ENCODE data around the gene SYTL3. TPM values are rescaled to one million over a fixed set of nuclear protein-coding genes. Genes with fewer than 3 reads are reported as not detected.
"Not testable (repeated sequence)": the region's sequence is repeated elsewhere in the genome, so short reads cannot be mapped to it uniquely, and the experiment has no call there.

Gene SYTL3
- total RNA-seq, 1 experiment from 2014 or later, result 1.8 TPM

DNA sequence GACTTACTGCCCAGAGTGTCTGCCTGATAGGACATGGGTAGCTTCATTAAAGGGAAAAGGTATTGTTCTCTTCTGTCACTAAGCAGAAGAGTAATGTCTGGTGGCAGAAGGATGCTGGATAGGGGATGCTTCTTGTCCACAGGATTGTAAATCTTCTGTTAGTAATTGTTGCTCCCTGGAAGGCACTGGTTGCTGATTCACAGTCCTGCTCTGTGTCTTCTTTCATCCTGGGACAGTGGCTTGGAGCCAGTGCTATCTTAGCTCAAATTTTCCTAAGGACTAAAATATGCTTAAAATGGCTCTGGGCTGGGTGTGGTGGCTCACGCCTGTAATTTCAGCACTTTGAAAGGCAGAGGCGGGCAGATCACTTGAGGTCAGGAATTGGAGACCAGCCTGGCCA is 48.0 kb downstream of the SYTL3 start:
- Histone ChIP-seq H3K27ac (ENCODE audit: low read length) (no peak overlapping the region), H4K20me1 (ENCODE audit: low read length) (no peaks in the 10 kb centered on the region), H3K27me3 (ENCODE audit: low read length) (no peaks in the 10 kb centered on the region), H3K9me2 (replicated peaks; ENCODE audit: low read length) (no peaks in the 10 kb centered on the region), H3K36me3 (ENCODE audit: low read depth, low read length) (no peaks in the 10 kb centered on the region), H3K9me3 (ENCODE audit: low read length) (no peaks in the 10 kb centered on the region), H3K4me2 (ENCODE audit: low read length) (no peak overlapping the region), H3K79me2 (ENCODE audit: low read length) (no peaks in the 10 kb centered on the region), H3K4me1 (ENCODE audit: insufficient read depth, low read length) (no peaks in the 10 kb centered on the region), H3K4me3 (ENCODE audit: low read length) (no peak overlapping the region), H3K9ac (ENCODE audit: low read length) (no peak overlapping the region), H3F3A (ENCODE audit: low read length, unreplicated experiment) (no peaks in the 10 kb centered on the region), H2AFZ (ENCODE audit: low read length) (no peak overlapping the region)
- intact Hi-C loops (cut with micrococcal nuclease), result no loop called here
- DNase-seq (no peak), ATAC-seq (no peak)
- ChIA-PET CTCF (no interaction called here), POLR2A (ENCODE audit: unreplicated experiment) (no interaction called here)
- TF ChIP-seq EZH2phosphoT487 (IDR thresholded peaks at IDR 0.05; ENCODE audit: borderline replicate concordance, low read length), result no peak
- no peak for TF ChIP-seq EZH2 (IDR thresholded peaks at IDR 0.05; ENCODE audit: low read length, unreplicated experiment)
- TF ChIP-seq, protein P1, sequence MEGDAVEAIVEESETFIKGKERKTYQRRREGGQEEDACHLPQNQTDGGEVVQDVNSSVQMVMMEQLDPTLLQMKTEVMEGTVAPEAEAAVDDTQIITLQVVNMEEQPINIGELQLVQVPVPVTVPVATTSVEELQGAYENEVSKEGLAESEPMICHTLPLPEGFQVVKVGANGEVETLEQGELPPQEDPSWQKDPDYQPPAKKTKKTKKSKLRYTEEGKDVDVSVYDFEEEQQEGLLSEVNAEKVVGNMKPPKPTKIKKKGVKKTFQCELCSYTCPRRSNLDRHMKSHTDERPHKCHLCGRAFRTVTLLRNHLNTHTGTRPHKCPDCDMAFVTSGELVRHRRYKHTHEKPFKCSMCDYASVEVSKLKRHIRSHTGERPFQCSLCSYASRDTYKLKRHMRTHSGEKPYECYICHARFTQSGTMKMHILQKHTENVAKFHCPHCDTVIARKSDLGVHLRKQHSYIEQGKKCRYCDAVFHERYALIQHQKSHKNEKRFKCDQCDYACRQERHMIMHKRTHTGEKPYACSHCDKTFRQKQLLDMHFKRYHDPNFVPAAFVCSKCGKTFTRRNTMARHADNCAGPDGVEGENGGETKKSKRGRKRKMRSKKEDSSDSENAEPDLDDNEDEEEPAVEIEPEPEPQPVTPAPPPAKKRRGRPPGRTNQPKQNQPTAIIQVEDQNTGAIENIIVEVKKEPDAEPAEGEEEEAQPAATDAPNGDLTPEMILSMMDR (conservative IDR thresholded peaks at IDR 0.05; ENCODE audit: low read depth, low read length), result no peak
- BruUV-seq (replicated peaks), result no TSS peak

DNA sequence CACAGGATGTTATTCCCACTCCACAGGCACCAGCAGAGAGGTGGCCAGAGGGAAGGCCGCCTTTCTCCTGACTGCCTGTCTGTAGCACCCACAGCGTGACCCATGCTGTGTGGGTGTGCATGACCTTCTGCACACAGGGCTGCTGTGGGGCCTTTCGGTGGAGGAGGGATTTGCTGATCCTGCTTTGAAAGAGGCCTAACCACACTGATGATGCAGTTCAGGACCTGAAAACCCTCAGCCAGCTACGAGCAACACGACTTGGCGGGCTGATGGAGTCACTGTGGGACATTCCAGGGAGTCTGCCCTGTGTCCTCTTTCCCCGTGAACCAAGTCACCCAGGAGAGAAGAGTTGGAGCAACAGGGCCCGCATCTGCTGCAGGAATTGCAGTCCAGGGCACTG is 49.1 kb downstream of the SYTL3 start:
- ATAC-seq (no peak), DNase-seq (no peak)
- Histone ChIP-seq H3K4me1 (ENCODE audit: insufficient read depth, low read length) (no peaks in the 10 kb centered on the region), H3K27me3 (ENCODE audit: low read length) (no peaks in the 10 kb centered on the region), H3K36me3 (ENCODE audit: low read depth, low read length) (no peaks in the 10 kb centered on the region), H3K9me3 (ENCODE audit: low read length) (no peaks in the 10 kb centered on the region), H2AFZ (ENCODE audit: low read length) (no peak overlapping the region), H3F3A (ENCODE audit: low read length, unreplicated experiment) (no peaks in the 10 kb centered on the region), H3K79me2 (ENCODE audit: low read length) (no peaks in the 10 kb centered on the region), H3K9me2 (replicated peaks; ENCODE audit: low read length) (no peaks in the 10 kb centered on the region), H4K20me1 (ENCODE audit: low read length) (no peaks in the 10 kb centered on the region), H3K4me2 (ENCODE audit: low read length) (no peak overlapping the region), H3K4me3 (ENCODE audit: low read length) (no peak overlapping the region), H3K27ac (ENCODE audit: low read length) (no peak overlapping the region), H3K9ac (ENCODE audit: low read length) (no peak overlapping the region)
- intact Hi-C loops (cut with micrococcal nuclease), result no loop called here
- TF ChIP-seq EZH2phosphoT487 (IDR thresholded peaks at IDR 0.05; ENCODE audit: borderline replicate concordance, low read length) (no peak), EZH2 (IDR thresholded peaks at IDR 0.05; ENCODE audit: low read length, unreplicated experiment) (no peak)
- TF ChIP-seq, protein P1 (conservative IDR thresholded peaks at IDR 0.05; ENCODE audit: low read depth, low read length), result no peak
- CTCF ChIA-PET, result no interaction called here
- POLR2A ChIA-PET (ENCODE audit: unreplicated experiment), result no interaction called here
- no TSS peak for BruUV-seq (replicated peaks)

DNA sequence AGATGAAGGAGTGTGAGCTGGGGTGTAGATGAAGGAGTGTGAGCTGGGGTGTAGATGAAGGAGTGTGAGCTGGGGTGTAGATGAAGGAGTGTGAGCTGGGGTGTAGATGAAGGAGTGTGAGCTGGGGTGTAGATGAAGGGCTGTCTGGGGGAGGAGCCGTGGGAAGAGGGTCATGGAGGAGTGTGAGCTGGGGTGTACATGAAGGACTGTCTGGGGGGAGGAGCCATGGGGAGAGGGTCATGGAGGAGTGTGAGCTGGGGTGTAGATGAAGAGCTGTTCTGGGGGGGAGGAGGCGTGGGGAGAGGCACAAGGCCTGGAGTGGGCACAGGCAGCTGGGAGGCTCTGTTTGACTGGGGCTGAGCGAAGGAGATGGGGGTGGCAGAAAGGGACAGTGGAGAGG is 51.4 kb downstream of the SYTL3 start:
- not testable (repeated sequence) for H3K27ac ChIP-seq (ENCODE audit: low read length)

More for the DNA sequence above, 51.4 kb downstream of the SYTL3 start:
- H3K36me3 ChIP-seq (ENCODE audit: low read depth, low read length); BruUV-seq (replicated peaks); H3K9me3 ChIP-seq (ENCODE audit: low read length); H3K9ac ChIP-seq (ENCODE audit: low read length); H3K9me2 ChIP-seq (replicated peaks; ENCODE audit: low read length); H3K4me3 ChIP-seq (ENCODE audit: low read length); H2AFZ ChIP-seq (ENCODE audit: low read length); H4K20me1 ChIP-seq (ENCODE audit: low read length); DNase-seq; H3F3A ChIP-seq (ENCODE audit: low read length, unreplicated experiment); H3K4me1 ChIP-seq (ENCODE audit: insufficient read depth, low read length); H3K79me2 ChIP-seq (ENCODE audit: low read length); ATAC-seq; H3K4me2 ChIP-seq (ENCODE audit: low read length); H3K27me3 ChIP-seq (ENCODE audit: low read length); POLR2A ChIA-PET (ENCODE audit: unreplicated experiment): not testable (repeated sequence)
- CTCF ChIA-PET, result interaction anchor here (0.6 kb wide), 1 partner anchor 64 kb away, joined by 3 read pairs; no protein-coding TSS in a partner anchor
- intact Hi-C loops (cut with micrococcal nuclease), result loop anchor here (5.0 to 10.0 kb wide), 3 partner anchors 61 to 404 kb away; no protein-coding TSS in a partner anchor

Measured in PC-3 (cell line).